HEK293 (cell line): ENCODE results near the gene SH3BP5.

Experiments used
- MEIS1 ChIP-seq: sonication (generic); formaldehyde crosslinking; IDR thresholded peaks from 2 replicates; pipeline ENCODE4 v1.8.1; 2022; ENCODE audit warnings: missing genetic modification reagents, mild to moderate bottlenecking, borderline replicate concordance
- RBAK ChIP-seq: fragments of 450-650 bp; formaldehyde crosslinking; IDR thresholded peaks from 2 replicates; pipeline ENCODE4 v1.5.1; 2016; ENCODE audit warnings: missing biosample characterization, missing genetic modification characterization
- SETDB1 ChIP-seq: IDR thresholded peaks from one replicate; pipeline ENCODE4 v1.6.1; 2017; ENCODE audit warnings: mild to moderate bottlenecking, low read length, moderate library complexity, mixed read lengths; ENCODE audit not compliant: insufficient read length
- SP2 ChIP-seq: fragments of 450-650 bp; formaldehyde crosslinking; IDR thresholded peaks from 2 replicates; pipeline ENCODE4 v1.5.1; 2016; ENCODE audit warnings: missing biosample characterization, missing genetic modification characterization
- SP7 ChIP-seq: fragments of 450-650 bp; formaldehyde crosslinking; IDR thresholded peaks from 2 replicates; pipeline ENCODE4 v1.5.1; 2016; ENCODE audit warnings: missing biosample characterization, missing genetic modification characterization
- ZBTB7A ChIP-seq: fragments of 450-650 bp; formaldehyde crosslinking; IDR thresholded peaks from 2 replicates; pipeline ENCODE4 v1.5.1; 2016; ENCODE audit warnings: low read depth, missing biosample characterization, missing genetic modification characterization
- ZNF133 ChIP-seq: fragments of 450-650 bp; formaldehyde crosslinking; IDR thresholded peaks from 2 replicates; pipeline ENCODE4 v1.5.1; 2016; ENCODE audit warnings: missing biosample characterization, missing genetic modification characterization
- ZNF157 ChIP-seq: fragments of 450-650 bp; formaldehyde crosslinking; IDR thresholded peaks from 2 replicates; pipeline ENCODE4 v1.5.1; 2016; ENCODE audit warnings: missing biosample characterization, missing genetic modification characterization
- ZNF175 ChIP-seq: fragments of 450-650 bp; formaldehyde crosslinking; IDR thresholded peaks from 2 replicates; pipeline ENCODE4 v1.5.1; 2016; ENCODE audit warnings: missing biosample characterization, missing genetic modification characterization
- ZNF311 ChIP-seq: fragments of 450-650 bp; formaldehyde crosslinking; IDR thresholded peaks from 2 replicates; pipeline ENCODE4 v1.5.1; 2017; ENCODE audit warnings: missing biosample characterization, missing genetic modification characterization, borderline replicate concordance
- ZNF391 ChIP-seq: fragments of 450-650 bp; formaldehyde crosslinking; IDR thresholded peaks from 2 replicates; pipeline ENCODE4 v1.5.1; 2016; ENCODE audit warnings: low read depth, missing biosample characterization, missing genetic modification characterization, borderline replicate concordance
- ZNF416 ChIP-seq: fragments of 450-650 bp; formaldehyde crosslinking; IDR thresholded peaks from 2 replicates; pipeline ENCODE4 v1.5.1; 2016; ENCODE audit warnings: missing biosample characterization, missing genetic modification characterization
- ZNF510 ChIP-seq: fragments of 450-650 bp; formaldehyde crosslinking; IDR thresholded peaks from 2 replicates; pipeline ENCODE4 v1.5.1; 2018; ENCODE audit warnings: mild to moderate bottlenecking, missing genetic modification characterization, missing biosample characterization; ENCODE audit not compliant: insufficient replicate concordance
- ZNF560 ChIP-seq: fragments of 450-650 bp; formaldehyde crosslinking; IDR thresholded peaks from 2 replicates; pipeline ENCODE4 v1.5.1; 2017; ENCODE audit warnings: missing biosample characterization, missing genetic modification characterization, borderline replicate concordance
- ZNF571 ChIP-seq: fragments of 450-650 bp; formaldehyde crosslinking; IDR thresholded peaks from 2 replicates; pipeline ENCODE4 v1.5.0; 2017; ENCODE audit warnings: missing biosample characterization, missing genetic modification characterization
- ZNF629 ChIP-seq: fragments of 450-650 bp; formaldehyde crosslinking; IDR thresholded peaks from 2 replicates; pipeline ENCODE4 v1.5.1; 2017; ENCODE audit warnings: missing biosample characterization, missing genetic modification characterization
- TF ChIP-seq, protein P1 (sequence below): fragments of 450-650 bp; formaldehyde crosslinking; conservative IDR thresholded peaks from 2 replicates; pipeline ENCODE4 v1.5.1; 2016; ENCODE audit warnings: low read depth, missing biosample characterization, missing genetic modification characterization
- TF ChIP-seq, protein P2 (sequence below): fragments of 450-650 bp; formaldehyde crosslinking; IDR thresholded peaks from 2 replicates; pipeline ENCODE4 v1.5.1; 2016; ENCODE audit warnings: missing biosample characterization, missing genetic modification characterization
- TF ChIP-seq, protein P3 (sequence below): fragments of 450-650 bp; formaldehyde crosslinking; IDR thresholded peaks from 2 replicates; pipeline ENCODE4 v1.5.1; 2016; ENCODE audit warnings: missing biosample characterization, missing genetic modification characterization, borderline replicate concordance
- TF ChIP-seq, protein P4 (sequence below): fragments of 450-650 bp; formaldehyde crosslinking; IDR thresholded peaks from 2 replicates; pipeline ENCODE4 v1.5.1; 2016; ENCODE audit warnings: missing biosample characterization, missing genetic modification characterization
- TF ChIP-seq, protein P5 (sequence below): fragments of 450-650 bp; formaldehyde crosslinking; IDR thresholded peaks from 2 replicates; pipeline ENCODE4 v1.5.1; 2016; ENCODE audit warnings: missing biosample characterization, missing genetic modification characterization
- TF ChIP-seq, protein P6 (sequence below): fragments of 450-650 bp; formaldehyde crosslinking; IDR thresholded peaks from 2 replicates; pipeline ENCODE4 v1.5.1; 2016; ENCODE audit warnings: missing biosample characterization, missing genetic modification characterization
- TF ChIP-seq, protein P7 (sequence below): fragments of 450-650 bp; formaldehyde crosslinking; IDR thresholded peaks from 2 replicates; pipeline ENCODE4 v1.5.1; 2016; ENCODE audit warnings: missing biosample characterization, missing genetic modification characterization

SH3BP5 gene

DNA sequence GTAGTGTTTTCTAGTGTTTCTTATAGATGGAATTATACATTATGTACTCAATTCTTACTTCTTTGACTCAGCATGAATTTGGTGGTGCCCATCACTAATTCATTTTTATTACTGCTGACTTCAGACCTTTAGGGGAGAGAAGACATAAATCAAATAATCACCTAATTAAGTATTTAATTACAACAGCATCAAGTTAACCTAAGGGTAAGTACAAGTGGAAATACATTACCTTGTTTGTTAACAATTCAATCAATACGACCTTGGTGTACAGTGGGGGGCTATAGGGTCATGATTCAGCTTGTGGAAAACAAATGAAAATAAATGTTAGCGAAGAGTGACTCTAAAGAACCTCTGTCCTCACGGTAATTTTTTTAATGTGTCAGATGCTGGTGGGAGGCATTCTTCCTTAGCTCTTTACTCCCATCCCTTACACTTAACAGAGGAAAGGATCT is 126.9 kb downstream of the SH3BP5 start (continued):
- TF ChIP-seq, protein P1, sequence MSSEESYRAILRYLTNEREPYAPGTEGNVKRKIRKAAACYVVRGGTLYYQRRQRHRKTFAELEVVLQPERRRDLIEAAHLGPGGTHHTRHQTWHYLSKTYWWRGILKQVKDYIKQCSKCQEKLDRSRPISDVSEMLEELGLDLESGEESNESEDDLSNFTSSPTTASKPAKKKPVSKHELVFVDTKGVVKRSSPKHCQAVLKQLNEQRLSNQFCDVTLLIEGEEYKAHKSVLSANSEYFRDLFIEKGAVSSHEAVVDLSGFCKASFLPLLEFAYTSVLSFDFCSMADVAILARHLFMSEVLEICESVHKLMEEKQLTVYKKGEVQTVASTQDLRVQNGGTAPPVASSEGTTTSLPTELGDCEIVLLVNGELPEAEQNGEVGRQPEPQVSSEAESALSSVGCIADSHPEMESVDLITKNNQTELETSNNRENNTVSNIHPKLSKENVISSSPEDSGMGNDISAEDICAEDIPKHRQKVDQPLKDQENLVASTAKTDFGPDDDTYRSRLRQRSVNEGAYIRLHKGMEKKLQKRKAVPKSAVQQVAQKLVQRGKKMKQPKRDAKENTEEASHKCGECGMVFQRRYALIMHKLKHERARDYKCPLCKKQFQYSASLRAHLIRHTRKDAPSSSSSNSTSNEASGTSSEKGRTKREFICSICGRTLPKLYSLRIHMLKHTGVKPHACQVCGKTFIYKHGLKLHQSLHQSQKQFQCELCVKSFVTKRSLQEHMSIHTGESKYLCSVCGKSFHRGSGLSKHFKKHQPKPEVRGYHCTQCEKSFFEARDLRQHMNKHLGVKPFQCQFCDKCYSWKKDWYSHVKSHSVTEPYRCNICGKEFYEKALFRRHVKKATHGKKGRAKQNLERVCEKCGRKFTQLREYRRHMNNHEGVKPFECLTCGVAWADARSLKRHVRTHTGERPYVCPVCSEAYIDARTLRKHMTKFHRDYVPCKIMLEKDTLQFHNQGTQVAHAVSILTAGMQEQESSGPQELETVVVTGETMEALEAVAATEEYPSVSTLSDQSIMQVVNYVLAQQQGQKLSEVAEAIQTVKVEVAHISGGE (tag by site-specific recombination): no peak
- peak; percentile 57 for TF ChIP-seq ZNF629 (tag by site-specific recombination)
- no peak for TF ChIP-seq ZNF560
- TF ChIP-seq ZNF391 (tag by site-specific recombination): peak; percentile 82
- TF ChIP-seq, protein P2, sequence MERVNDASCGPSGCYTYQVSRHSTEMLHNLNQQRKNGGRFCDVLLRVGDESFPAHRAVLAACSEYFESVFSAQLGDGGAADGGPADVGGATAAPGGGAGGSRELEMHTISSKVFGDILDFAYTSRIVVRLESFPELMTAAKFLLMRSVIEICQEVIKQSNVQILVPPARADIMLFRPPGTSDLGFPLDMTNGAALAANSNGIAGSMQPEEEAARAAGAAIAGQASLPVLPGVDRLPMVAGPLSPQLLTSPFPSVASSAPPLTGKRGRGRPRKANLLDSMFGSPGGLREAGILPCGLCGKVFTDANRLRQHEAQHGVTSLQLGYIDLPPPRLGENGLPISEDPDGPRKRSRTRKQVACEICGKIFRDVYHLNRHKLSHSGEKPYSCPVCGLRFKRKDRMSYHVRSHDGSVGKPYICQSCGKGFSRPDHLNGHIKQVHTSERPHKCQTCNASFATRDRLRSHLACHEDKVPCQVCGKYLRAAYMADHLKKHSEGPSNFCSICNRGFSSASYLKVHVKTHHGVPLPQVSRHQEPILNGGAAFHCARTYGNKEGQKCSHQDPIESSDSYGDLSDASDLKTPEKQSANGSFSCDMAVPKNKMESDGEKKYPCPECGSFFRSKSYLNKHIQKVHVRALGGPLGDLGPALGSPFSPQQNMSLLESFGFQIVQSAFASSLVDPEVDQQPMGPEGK: no peak; the same call in 1 of the 2 replicates
- no peak for TF ChIP-seq RBAK
- TF ChIP-seq, protein P3, sequence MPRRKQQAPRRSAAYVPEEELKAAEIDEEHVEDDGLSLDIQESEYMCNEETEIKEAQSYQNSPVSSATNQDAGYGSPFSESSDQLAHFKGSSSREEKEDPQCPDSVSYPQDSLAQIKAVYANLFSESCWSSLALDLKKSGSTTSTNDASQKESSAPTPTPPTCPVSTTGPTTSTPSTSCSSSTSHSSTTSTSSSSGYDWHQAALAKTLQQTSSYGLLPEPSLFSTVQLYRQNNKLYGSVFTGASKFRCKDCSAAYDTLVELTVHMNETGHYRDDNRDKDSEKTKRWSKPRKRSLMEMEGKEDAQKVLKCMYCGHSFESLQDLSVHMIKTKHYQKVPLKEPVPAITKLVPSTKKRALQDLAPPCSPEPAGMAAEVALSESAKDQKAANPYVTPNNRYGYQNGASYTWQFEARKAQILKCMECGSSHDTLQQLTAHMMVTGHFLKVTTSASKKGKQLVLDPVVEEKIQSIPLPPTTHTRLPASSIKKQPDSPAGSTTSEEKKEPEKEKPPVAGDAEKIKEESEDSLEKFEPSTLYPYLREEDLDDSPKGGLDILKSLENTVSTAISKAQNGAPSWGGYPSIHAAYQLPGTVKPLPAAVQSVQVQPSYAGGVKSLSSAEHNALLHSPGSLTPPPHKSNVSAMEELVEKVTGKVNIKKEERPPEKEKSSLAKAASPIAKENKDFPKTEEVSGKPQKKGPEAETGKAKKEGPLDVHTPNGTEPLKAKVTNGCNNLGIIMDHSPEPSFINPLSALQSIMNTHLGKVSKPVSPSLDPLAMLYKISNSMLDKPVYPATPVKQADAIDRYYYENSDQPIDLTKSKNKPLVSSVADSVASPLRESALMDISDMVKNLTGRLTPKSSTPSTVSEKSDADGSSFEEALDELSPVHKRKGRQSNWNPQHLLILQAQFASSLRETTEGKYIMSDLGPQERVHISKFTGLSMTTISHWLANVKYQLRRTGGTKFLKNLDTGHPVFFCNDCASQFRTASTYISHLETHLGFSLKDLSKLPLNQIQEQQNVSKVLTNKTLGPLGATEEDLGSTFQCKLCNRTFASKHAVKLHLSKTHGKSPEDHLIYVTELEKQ: no peak
- no peak for TF ChIP-seq ZNF510 (tag by site-specific recombination)
- TF ChIP-seq ZBTB7A: no peak; the same call in 1 of the 2 replicates
- TF ChIP-seq, protein P4, sequence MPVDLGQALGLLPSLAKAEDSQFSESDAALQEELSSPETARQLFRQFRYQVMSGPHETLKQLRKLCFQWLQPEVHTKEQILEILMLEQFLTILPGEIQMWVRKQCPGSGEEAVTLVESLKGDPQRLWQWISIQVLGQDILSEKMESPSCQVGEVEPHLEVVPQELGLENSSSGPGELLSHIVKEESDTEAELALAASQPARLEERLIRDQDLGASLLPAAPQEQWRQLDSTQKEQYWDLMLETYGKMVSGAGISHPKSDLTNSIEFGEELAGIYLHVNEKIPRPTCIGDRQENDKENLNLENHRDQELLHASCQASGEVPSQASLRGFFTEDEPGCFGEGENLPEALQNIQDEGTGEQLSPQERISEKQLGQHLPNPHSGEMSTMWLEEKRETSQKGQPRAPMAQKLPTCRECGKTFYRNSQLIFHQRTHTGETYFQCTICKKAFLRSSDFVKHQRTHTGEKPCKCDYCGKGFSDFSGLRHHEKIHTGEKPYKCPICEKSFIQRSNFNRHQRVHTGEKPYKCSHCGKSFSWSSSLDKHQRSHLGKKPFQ (tag by site-specific recombination): no peak
- TF ChIP-seq MEIS1 (CRISPR knock-in tag): no peak
- TF ChIP-seq ZNF157 (tag by site-specific recombination): no peak
- no peak for TF ChIP-seq ZNF175 (tag by site-specific recombination)
- no peak for TF ChIP-seq ZNF571 (tag by site-specific recombination)
- TF ChIP-seq, protein P5, sequence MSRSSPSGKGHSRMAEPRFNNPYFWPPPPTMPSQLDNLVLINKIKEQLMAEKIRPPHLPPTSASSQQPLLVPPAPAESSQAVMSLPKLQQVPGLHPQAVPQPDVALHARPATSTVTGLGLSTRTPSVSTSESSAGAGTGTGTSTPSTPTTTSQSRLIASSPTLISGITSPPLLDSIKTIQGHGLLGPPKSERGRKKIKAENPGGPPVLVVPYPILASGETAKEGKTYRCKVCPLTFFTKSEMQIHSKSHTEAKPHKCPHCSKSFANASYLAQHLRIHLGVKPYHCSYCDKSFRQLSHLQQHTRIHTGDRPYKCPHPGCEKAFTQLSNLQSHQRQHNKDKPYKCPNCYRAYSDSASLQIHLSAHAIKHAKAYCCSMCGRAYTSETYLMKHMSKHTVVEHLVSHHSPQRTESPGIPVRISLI (tag by site-specific recombination): no peak
- TF ChIP-seq SETDB1: no peak
- no peak for TF ChIP-seq ZNF416 (tag by site-specific recombination)
- no peak for TF ChIP-seq SP7 (tag by site-specific recombination)
- TF ChIP-seq, protein P6, sequence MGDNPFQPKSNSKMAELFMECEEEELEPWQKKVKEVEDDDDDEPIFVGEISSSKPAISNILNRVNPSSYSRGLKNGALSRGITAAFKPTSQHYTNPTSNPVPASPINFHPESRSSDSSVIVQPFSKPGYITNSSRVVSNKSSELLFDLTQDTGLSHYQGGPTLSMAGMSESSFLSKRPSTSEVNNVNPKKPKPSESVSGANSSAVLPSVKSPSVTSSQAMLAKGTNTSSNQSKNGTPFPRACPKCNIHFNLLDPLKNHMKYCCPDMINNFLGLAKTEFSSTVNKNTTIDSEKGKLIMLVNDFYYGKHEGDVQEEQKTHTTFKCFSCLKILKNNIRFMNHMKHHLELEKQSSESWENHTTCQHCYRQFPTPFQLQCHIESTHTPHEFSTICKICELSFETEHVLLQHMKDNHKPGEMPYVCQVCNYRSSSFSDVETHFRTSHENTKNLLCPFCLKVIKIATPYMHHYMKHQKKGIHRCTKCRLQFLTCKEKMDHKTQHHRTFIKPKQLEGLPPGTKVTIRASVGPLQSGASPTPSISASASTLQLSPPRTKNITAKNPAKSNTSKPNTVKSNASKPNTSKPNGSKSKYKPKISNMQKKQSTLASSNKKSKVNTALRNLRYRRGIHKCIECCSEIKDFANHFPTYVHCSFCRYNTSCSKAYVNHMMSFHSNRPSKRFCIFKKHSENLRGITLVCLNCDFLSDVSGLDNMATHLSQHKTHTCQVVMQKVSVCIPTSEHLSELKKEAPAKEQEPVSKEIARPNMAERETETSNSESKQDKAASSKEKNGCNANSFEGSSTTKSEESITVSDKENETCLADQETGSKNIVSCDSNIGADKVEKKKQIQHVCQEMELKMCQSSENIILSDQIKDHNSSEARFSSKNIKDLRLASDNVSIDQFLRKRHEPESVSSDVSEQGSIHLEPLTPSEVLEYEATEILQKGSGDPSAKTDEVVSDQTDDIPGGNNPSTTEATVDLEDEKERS: no peak
- TF ChIP-seq ZNF311 (tag by site-specific recombination): no peak
- TF ChIP-seq ZNF133: no peak
- no peak for TF ChIP-seq SP2 (tag by site-specific recombination)
- TF ChIP-seq, protein P7, sequence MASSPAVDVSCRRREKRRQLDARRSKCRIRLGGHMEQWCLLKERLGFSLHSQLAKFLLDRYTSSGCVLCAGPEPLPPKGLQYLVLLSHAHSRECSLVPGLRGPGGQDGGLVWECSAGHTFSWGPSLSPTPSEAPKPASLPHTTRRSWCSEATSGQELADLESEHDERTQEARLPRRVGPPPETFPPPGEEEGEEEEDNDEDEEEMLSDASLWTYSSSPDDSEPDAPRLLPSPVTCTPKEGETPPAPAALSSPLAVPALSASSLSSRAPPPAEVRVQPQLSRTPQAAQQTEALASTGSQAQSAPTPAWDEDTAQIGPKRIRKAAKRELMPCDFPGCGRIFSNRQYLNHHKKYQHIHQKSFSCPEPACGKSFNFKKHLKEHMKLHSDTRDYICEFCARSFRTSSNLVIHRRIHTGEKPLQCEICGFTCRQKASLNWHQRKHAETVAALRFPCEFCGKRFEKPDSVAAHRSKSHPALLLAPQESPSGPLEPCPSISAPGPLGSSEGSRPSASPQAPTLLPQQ (tag by site-specific recombination): no peak
